T-helper 9 cell (primary cell): ENCODE data around the gene SLC7A5.
"Not testable (repeated sequence)": the region's sequence is repeated elsewhere in the genome, so short reads cannot be mapped to it uniquely, and the experiment has no call there.

ENCODE experiments used
- DNase-seq: peaks from one replicate; pipeline ENCODE4 v3.0.0-alpha.2; 2020

Gene SLC7A5

DNA sequence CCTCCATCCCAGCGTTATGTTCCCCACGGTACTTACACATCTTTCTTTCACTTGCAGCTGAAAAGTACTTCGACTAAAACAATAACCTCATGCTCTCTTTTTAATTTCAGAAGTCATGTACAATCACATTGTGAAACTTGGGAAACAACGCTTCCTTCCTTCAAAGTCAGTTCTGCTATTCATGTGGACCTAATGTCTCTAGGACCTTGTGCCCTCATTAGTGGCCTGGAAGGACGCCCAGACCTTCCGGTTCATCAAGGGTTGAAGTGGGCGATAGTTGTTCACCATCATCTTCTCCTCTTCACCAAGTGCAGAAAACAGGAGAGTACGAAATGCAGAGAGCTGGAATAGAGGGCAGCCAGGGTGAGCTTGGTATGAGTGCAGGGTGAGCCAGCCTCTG lies 18.6 kb upstream of the SLC7A5 start:
- not testable (repeated sequence) for DNase-seq

- not testable (repeated sequence) for DNase-seq
These were observed 16.2 kb upstream of the SLC7A5 start for GRCh38 chr16:87885371-87885967.

DNA sequence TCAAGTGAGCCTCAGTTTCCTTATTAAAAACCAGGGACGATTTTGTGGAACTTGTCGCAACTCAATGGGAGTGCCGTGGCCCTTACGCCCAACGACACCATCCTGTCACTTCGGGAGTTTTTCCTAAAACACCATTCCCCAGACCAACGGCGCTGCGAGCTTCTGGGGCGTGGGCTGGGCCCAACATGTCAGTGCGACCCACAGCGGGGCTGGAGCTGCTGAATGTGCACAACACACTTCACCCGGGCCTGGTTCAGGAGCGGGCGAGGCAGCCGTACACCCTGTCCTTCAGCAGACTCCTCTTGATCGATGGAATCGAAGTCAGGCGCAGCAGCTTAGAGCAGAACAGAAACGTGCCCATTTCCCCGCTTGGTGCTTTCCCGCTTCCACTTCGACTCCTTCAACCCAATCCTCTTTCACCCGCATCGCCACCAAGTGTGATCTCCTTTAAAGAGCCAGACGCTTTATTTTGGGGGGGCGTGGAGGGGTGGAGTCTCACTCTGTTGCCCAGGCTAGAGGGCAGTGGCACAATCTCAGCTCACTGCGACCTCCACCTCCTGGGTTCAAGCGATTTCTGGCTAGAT lies 13.2 kb upstream of the SLC7A5 start:
- DNase-seq, result no peak

GRCh38 chr16:87881324-87882200 lies 12.3 kb upstream of the SLC7A5 start:
- DNase-seq, result no peak

DNA sequence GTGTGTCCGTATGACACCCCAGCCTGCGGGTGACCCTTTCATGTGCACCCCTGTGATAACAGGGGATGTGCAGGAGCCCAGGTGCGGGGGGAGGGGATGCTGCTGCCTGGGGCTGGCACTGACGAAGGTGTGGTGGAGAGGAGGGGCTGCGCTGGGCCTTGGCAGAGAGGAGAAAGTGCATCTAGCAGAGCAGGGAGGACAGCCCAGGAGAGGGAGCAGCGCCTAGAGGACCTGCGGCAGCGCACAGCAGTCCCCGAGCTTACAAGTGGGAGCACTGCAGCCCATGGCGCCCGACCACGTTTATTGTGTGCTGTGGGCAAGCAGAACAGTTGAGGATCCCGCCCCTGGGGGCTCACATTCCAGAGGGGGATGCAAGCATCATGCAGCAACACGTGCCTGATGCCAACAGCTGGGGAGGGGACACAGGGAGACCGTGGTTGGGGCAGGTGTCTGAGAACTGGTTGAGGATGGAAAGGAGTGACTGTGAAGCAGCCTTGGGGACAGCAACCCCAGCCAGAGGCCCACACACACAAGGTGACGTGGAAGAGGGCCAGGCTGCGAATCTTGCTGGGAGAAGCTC lies 10.9 kb upstream of the SLC7A5 start:
- DNase-seq, result no peak

DNA sequence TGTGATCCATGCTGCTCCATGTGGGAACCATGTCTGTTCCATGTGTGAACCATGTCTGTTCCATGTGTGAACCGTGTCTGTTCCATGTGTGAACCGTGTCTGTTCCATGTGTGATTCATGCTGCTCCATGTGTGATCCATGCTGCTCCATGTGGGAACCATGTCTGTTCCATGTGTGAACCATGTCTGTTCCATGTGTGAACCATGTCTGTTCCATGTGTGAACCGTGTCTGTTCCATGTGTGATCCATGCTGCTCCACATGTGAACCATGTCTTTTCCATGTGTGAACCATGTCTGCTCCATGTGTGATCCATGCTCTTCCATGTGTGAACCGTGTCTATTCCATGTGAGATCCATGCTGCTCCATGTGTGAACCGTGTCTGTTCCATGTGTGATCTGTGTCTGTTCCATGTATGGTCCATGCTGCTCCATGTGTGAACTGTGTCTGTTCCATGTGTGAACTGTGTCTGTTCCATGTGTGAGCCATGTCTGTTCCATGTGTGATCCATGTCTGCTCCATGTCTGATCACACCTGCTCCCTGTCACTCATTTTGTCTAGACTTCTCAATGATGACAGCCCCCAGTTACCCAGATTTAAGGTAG lies 10.2 kb upstream of the SLC7A5 start:
- DNase-seq, result not testable (repeated sequence)

DNA sequence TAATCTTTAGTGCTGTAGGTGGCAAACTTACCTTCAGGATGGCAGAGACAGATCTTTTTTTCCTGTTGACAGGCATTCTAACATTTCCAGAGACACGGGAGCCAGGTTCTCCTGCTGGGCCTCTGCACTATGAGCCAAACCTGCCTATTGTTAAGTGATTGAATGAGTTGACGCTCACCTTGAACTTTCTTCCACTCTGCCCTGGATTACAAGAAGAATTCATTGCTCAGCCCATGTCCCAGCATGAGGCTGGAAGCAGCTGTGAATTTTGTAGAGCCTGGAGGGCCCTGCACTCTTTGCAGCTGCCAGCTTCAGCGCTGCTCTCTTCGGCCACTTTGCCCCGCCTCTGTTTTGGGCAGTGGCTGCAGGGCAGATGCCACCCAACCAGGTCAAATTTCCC lies 9.4 kb upstream of the SLC7A5 start:
- no peak for DNase-seq

- no peak for DNase-seq
These were observed 8.7 kb upstream of the SLC7A5 start for GRCh38 chr16:87877942-87878507.

DNA sequence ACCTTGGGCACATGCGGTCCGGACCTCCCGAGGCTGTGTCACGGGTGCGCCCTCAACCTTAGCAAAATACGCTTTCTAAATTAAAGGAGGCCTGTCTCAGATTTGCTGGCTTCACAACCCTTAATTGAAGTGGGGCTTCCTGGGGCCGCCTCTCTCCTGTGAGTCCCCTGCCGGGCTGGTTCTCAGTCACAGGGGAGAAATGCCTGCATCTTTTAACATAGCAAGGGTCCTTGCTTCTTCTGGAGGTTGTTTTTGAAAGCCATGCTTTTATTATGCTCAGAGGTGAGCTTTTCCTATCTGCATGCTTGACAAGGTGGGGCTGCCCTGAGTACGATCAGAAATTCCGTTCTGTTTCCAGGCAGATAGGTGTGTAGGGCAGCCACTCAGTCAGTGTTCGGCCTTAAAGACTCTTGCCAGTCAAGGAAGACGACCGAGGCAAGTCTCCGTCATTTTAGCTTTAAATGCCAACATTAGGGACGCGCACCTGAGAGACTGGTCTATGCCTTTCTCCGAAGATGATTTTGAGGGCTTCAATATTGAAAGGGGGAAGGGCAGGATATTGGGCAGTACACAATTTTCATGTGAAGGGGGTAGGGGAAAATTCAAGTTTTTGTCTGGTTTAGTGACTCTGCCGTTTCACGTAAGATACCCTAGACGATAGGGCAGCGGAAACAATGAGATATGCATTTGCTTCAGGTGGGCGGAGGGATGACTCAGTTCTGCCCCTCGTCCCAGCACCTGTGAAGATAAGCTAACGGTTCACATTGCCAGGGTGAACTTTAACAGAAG lies 5.5 kb upstream of the SLC7A5 start:
- no peak for DNase-seq

GRCh38 chr16:87870418-87871291 lies 1.3 kb upstream of the SLC7A5 start:
- not testable (repeated sequence) for DNase-seq

- not testable (repeated sequence) for DNase-seq
These were observed 641 bp upstream of the SLC7A5 start for GRCh38 chr16:87869879-87870417.

DNA sequence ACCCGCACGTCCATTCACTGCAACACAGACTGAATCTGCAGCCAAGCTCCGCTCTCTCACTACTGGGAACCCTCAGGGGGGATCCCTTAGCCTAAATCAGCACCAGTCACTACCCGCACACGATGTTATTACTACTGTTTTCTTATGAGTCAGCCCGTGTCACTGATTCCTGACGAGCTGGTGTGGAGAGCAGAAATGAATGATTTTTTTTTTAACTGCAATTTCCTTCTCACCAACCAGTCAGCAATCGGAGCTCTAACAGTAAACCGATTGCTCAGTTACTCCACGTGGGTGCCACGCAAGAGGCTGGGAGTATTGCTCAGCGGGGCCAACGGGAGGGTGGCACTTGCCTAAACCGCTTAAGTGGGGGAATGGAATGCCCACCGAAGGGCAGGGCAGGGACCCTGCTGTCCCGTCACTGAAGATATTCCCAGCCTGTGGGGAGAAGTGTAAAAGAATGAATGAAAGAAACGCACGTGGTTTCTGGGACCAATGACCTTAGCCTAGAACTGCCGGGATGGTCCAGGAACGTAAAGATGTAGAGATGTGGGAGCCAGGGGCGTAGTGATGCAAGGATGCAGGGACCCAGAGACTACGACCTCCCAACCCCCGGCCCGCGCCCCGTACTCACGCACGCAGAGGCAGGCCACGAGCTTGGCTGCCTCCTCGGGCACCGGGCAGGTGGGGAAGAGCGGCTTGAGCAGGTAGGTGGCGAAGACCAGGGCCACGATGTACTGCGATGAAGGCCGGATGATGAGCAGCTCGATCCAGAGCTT lies 865 bp downstream of the SLC7A5 start:
- DNase-seq, result peak; percentile 48

GRCh38 chr16:87865902-87866555 lies 3.3 kb downstream of the SLC7A5 start:
- peak; percentile 59 for DNase-seq

GRCh38 chr16:87864331-87864989 lies 4.8 kb downstream of the SLC7A5 start:
- DNase-seq, result no peak

DNA sequence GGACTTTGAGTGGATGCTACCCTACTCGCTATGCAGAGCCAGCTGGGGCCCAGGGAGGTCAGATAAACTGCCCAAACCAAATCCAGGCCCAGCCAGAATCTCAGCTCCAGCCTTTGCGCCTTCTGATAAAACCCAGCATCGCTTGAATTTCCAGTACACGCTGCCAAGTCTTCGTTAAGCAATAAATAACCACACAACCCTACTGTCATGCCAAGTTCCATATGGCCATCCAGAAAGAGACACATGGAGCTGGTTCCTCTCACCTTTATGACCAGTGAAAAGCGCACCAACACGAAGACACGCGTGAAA lies 6.0 kb downstream of the SLC7A5 start:
- not testable (repeated sequence) for DNase-seq

DNA sequence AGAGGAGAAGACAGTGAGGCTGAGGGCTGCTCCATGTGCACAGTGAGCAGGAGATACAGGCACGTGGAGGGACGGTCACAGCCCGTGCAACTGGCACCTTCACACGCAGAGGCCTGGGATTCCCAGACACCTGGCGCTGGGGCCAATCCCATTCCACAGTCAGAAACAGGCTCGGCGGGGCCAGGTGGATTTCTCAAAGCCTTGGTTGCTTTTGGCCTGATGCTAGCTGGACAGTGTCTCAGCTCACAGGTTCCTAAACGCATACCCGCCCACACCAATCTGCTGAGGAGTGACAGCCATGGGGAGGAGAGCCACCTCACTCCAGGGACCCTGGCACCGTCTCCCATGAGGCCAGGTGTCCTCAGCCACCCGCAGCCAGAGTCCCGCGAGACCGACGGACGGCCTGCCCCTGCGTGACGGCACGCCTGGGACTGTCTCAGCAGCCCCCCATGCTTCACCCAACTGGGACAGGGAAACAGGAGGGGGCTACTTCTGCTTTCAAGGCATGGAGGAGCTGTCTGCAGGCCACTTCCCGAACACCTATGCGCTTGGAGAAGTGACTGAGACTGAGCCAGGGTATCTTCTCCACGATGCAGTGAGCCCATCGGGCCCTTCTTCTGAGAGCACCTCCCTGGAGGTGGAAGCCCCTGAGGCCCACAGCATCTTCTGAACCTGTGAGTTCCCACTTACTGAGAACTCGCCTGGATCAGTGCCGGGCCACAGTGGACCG lies 6.5 kb downstream of the SLC7A5 start:
- not testable (repeated sequence) for DNase-seq

GRCh38 chr16:87861300-87862099 lies 7.8 kb downstream of the SLC7A5 start:
- not testable (repeated sequence) for DNase-seq
